Left renal cortex interstitium (tissue), 4 donors: ENCODE measurements around the gene IQSEC2. TPM values are rescaled to one million over a fixed set of nuclear protein-coding genes. Genes with fewer than 3 reads are reported as not detected.

Source experiments
- DNase-seq, 4 donors: peaks; one replicate each; pipeline ENCODE4 v3.0.0-alpha.2; 2013; ENCODE audit warnings: low read depth in 4 of 4, low spot score in 2 of 4, missing footprints in 1 of 4
- polyA plus RNA-seq, 4 donors: library from polyadenylated mRNA; unstranded; fragments of 120-200 nt; gene quantifications; one replicate each; pipeline ENCODE4 v1.2.1, GENCODE V29; 2013; ENCODE audit not compliant: insufficient read length in 4 of 4

The IQSEC2 gene
- polyA plus RNA-seq, result 10 to 100 TPM; 12.3 to 18.0 (median 15.2) TPM

GRCh38 chrX:53281321-53281822 lies at the start of gene IQSEC2:
TSS of gene IQSEC2 (minus strand) at chrX:53281584.
- DNase-seq, result peak; percentile 43 to 78 (median 60)

- no peak for DNase-seq
Measured at GRCh38 chrX:53330331-53330730, 48.9 kb upstream of the IQSEC2 start.

DNA sequence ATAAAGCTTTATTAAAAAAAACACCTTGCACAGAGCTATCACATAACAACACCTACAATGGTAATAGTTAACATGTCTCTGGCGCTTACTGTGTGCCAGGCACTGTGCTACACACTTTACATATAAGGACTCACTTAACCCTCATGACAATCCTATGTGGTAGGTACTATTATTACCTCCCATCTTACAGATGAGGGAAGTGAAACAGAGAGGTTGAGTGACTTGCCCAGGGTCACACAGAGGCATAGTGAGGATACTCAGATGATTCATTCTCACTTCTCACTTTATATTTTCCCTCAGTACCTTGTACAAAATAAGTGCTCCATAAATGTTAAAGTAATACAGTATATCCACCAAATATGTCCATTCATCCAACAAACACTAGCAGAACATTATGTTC lies 43.4 kb upstream of the IQSEC2 start:
- no peak for DNase-seq

DNA sequence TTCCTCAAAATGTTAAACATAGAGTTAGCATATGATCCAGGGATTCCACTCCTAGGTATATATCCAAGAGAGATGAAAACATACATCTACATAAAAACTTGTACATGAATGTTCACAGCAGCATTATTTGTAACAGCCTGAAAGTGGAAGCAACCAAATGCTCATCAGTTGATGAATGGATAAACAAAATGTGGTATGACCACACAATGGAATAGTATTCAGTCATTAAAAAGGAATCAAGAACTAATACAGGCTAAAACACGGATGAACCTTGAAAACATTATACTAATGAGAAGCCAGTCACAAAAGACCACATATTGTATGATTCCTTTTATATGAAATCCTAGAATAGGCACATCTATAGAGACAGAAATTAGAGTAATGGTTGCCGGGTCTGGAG lies 42.7 kb upstream of the IQSEC2 start:
- no peak for DNase-seq

GRCh38 chrX:53323196-53323595 lies 41.8 kb upstream of the IQSEC2 start:
- no peak for DNase-seq

DNA sequence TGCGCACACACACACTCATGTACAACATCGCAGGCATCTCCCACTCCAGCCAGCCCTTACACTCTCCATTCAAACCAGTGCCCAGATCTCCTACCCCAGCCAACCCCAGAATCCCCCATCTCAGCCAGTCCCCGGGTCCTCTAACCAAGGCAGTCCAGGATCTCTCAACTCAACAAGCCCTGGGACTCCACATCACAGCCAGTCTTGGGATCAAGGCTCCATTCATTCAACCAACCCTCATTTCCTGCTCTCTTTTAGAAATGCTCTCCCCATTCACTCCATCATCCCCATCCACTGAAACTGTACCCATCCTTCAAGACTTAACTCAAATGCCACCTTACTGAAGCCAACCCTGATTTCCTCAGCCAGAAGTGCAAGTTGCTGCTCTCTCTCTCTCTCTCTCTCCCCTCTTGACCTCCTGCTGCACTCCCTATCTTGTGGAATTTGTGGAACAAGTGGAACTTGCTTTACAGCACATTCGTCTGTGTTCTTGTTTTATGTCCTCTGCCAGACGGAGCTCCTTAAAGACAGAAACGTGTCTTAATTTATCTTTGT lies 40.6 kb upstream of the IQSEC2 start:
- no peak for DNase-seq

DNA sequence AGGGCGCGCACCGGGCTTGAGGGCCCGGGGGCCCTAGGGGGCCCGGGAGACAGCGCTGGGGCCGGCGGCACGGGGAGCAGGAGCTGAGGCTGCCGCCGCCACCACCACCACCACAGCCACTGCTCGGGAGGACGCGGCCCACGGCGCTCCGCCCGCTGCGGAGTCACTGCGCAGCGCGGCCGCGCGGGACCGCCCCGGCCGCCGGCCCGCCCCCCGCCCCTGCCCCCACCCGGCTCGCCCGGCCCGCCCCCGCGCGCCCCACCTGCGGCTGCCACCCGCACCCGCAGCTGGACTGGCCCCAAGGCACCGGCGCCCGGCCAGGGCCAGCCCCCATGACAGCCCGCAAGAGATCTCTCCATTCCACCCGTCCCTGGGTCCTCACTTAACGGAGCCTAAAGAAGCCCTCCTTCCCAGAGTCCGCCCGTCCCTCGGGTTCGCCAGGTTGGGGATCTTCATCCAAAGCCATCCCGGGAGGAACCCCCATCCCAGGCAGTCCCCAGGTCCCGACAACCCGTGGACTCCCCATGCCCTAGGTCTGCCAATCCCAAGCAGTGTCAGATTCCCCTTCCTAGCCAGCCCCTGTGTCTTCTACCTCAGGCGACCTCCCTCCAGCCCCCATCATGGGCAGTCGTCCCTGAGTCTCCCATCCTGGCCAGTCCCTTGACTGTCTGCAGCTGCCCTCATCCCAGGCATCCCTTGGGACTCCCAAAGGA lies 40.0 kb upstream of the IQSEC2 start:
- no peak for DNase-seq

DNA sequence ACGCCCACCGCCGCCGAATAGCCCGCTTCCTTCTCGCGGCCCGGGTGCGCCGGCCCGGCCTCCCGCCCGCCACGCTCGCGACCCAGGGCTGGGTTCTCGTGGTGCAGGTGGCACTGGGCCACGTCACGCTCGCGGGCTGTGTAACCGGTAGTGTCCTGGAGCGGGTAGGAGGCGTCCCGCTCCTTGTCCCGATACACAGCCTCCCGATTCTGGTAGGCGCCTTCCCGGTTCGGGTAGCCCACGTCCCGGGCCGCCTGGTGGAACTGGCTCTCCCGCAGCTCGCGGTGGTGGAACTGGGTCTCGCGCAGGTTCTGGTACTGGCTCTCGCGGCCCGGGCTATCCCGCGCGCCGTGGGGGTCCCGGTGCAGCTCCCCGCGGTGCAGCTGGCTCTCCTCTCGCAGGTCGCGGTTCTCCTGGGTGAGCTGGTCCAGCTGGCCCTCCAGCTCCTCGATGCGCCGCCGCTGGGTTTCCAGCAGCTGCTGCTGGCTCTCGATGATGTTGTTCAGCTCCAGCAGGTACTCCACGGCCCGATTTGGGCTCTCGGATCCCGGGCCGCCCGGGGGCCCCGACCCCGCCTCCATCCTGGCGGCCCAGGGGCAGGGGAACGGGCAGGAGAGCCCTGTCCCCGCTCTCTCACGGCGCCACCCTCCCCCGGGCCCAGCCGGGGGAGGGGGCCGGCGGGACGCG lies 39.3 kb upstream of the IQSEC2 start:
- no peak for DNase-seq

GRCh38 chrX:53319614-53320542 lies 38.5 kb upstream of the IQSEC2 start:
- DNase-seq, result no peak

GRCh38 chrX:53318766-53319353 lies 37.5 kb upstream of the IQSEC2 start:
- DNase-seq, result no peak

DNA sequence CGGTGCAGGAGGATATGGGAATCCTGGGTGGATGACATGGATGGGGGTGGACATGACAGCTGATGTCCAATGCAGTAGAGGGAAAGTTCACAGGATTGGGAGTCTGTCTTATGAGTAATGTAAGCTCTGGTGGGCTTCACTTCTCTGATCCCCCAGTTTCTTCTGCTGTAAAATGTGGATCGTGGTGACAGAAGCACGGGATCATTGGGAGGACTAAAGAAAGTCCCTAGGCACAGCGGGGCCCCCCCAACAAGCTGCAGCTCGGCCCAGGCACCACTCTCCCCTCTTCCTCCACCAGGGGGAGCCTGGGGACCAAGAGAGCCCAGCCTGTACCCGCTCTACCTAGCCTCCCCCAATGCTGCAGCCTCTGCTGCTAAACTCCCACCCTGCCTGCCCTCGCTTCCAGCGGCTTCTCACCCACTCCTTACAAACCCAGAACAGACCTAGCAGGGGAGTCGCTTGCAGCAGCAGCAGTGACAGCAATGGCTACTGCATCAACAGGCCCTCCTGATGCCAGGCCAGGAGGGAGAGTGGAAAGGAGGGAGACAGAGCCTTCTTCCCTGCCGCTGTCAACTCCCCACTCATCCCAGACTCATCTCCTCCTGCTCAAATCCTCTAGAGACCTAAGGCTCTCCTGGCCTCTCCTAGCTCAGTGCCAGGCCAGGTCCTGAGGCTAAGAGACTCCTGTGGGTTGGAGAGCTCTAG lies 36.1 kb upstream of the IQSEC2 start:
- DNase-seq, result peak in 2 of 4 donors; percentile 23 to 36

DNA sequence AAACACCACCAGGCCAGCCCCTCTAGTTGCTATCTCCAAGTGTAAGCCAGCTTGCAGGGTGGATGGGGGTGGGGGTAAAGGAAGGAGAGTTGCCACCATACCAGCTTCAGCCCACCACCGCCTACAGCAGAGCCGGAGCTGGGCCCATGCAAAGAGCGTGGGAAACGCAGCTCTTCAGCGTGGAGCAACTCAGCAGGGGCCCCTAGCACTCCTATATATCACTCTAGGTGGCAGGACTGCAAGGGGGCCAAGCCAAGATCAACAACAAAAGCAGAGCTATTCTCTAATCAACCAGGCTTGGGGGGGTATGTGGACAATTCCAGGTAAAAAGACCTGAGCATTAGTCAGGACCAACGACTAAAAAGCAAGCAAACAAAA lies 35.5 kb upstream of the IQSEC2 start:
- DNase-seq, result no peak

DNA sequence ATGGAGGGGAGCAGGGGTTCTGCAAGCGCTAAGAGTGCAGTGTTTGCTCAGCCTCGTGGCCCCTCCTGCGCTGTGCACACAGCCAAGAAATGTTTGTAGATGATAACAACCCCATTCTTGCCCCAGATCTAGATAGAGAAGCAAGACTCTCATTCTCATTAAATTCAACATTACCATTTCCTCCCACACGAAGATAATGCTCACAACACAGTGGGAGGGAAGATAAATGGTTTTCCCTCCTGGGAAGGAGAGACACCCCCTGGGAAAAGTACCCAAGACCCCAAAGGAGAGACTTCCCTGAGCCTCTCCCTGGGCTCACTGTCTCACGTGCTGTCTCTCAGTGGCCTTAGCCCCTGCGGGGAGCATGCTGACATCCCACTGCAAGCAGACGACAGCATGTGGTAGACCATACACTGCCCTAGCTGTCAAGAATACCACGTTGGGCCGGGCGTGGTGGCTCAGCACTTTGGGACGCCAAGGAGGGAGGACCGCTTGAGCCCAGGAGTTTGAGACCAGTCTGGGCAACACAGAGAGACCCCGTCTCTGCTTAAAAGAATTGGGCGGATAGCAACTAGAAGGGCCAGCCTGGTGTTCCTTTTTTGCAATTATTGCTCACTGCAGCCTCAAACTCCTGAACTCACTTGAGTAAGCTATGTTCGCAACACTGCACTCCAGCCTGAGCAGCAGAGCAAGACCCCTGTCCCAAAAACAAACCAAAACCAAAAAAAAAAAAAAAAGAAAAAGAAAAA lies 34.9 kb upstream of the IQSEC2 start:
- no peak for DNase-seq

- no peak for DNase-seq
Measured at GRCh38 chrX:53313728-53314105, 32.3 kb upstream of the IQSEC2 start.

DNA sequence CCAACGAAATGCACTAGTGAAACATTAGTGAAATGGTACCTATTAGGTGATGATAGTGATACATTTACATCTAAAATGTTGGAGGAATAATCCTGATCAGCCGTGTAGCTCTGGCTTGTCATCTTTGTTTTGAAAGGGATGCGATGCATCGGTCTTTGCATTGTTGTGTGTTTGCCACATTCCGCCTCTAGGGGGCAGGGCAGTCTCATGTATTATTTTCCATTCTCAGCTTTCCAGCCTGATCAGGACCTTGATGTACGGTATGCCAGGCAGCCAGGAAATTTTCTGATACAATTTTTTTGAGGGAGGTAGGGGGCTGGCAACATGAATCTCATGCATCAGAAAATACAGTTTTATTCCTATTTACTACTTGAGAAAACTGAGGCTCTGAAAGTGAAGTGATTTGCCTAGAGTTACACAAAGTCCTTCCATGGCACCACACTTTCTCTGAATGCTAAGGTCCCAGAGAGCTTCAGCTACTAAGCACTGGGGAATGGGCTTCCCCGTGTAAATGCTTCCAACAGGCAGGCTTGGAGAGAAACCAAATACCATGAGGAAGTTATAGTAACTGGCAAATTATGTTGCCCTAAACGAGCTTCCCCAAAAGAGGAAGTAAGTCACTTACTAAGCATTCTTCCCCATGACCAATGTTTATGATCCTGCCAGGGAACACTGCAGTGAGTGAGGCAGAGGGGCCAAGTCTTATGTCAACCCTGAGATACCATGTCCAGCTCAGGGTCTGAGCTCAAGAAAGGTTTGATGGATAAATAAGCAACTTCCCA lies 31.8 kb upstream of the IQSEC2 start:
- DNase-seq, result peak in 1 of 4 donors; percentile 34

GRCh38 chrX:53309837-53310236 lies 28.5 kb upstream of the IQSEC2 start:
- no peak for DNase-seq

DNA sequence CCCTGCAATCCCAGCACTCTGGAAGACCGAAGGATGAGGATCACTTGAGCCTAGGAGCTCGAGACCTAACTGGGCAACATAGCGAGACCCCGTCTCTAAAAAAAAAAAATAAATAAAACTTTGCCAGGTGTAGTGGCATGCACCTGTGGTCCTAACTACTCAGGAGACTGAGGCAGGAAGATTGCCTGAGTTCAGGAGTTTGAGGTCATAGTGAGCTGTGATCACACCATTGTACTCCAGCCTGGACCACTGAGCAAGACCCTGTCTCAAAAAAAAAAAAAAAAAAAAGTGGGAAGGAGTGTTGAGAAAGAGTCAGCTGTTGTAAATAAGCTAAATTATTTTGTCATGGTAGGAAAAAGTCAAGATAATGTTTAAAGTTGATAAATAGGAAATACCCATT lies 27.5 kb upstream of the IQSEC2 start:
- DNase-seq, result no peak
